Left ventricle myocardium inferior (tissue), 1 donor: ENCODE measurements around the gene RBM14. TPM values are rescaled to one million over a fixed set of nuclear protein-coding genes. Genes with fewer than 3 reads are reported as not detected.
A peak's percentile ranks its signal among the peaks of the same experiment; 100 is the strongest.
"Not testable (repeated sequence)": the region's sequence is repeated elsewhere in the genome, so short reads cannot be mapped to it uniquely, and the experiment has no call there.

ENCODE experiments used
- DNase-seq: peaks from one replicate; pipeline ENCODE4 v3.0.0-alpha.2; 2020
- H3K27ac ChIP-seq: fragments of 200-600 bp; replicated peaks from 2 replicates; pipeline ENCODE4 v1.8.0; 2021
- H3K27me3 ChIP-seq: fragments of 200-600 bp; 2 replicates; pipeline ENCODE4 v1.8.0; 2021; ENCODE audit warnings: low read depth
- H3K36me3 ChIP-seq: fragments of 200-600 bp; 2 replicates; pipeline ENCODE4 v1.8.0; 2021
- H3K4me1 ChIP-seq: fragments of 200-600 bp; 2 replicates; pipeline ENCODE4 v1.8.0; 2021
- H3K4me3 ChIP-seq: fragments of 200-600 bp; 2 replicates; pipeline ENCODE4 v1.8.0; 2021; ENCODE audit warnings: mild to moderate bottlenecking, moderate library complexity
- H3K9me3 ChIP-seq: fragments of 200-600 bp; replicated peaks from 2 replicates; pipeline ENCODE4 v1.8.0; 2021
- CTCF ChIP-seq: fragments of 200-600 bp; IDR thresholded peaks from 2 replicates; pipeline ENCODE4 v1.8.0; 2021; ENCODE audit warnings: antibody characterized with exemption, mild to moderate bottlenecking, borderline replicate concordance
- intact Hi-C: fragments of 100-400 bp; cut with micrococcal nuclease; formaldehyde crosslinking; loops from one replicate; pipeline ENCODE4 v1.11.0; 2022
- total RNA-seq: library from RNA; stranded (reverse); fragmentation: NEBNext Ultra II Directional; extraction: Animal tissue kit (Norgen Biotek cat#: 25700); gene quantifications from one replicate; pipeline ENCODE4 v1.2.1, GENCODE V29; 2021
- donor health status: DM: no; HTN: yes; CAD: no; lungs with severe emphysema.

The RBM14 gene
- total RNA-seq, 1 donor from 2014 or later, result 37.9 TPM

- no peak for DNase-seq
- TF ChIP-seq CTCF, result no peak
- no peaks in the 10 kb centered on the region for H3K4me1 ChIP-seq
- H3K27me3 ChIP-seq, result no peaks in the 10 kb centered on the region
- no peaks in the 10 kb centered on the region for H3K36me3 ChIP-seq
- H3K4me3 ChIP-seq, result no peak overlapping the region
- peaks cover 9% of the 10 kb centered on the region for H3K9me3 ChIP-seq
- intact Hi-C loops, result no loop called here
- H3K27ac ChIP-seq, result no peak overlapping the region
Measured at GRCh38 chr11:66586136-66586535, 30.3 kb upstream of the RBM14 start.

- H3K4me3 ChIP-seq, H3K27ac ChIP-seq, intact Hi-C loops, H3K9me3 ChIP-seq, H3K36me3 ChIP-seq, H3K27me3 ChIP-seq, DNase-seq: not testable (repeated sequence)
- peaks cover 19% of the 10 kb centered on the region for H3K4me1 ChIP-seq
Measured at GRCh38 chr11:66589315-66589714, 27.1 kb upstream of the RBM14 start.

GRCh38 chr11:66589996-66590675 is 26.3 kb upstream of the RBM14 start:
- intact Hi-C loops, result no loop called here
- Histone ChIP-seq H3K4me3 (no peak overlapping the region), H3K36me3 (no peaks in the 10 kb centered on the region), H3K4me1 (peaks cover 27% of the 10 kb centered on the region), H3K27ac (no peak overlapping the region), H3K9me3 (no peaks in the 10 kb centered on the region), H3K27me3 (no peaks in the 10 kb centered on the region)
- DNase-seq, result no peak
- no peak for TF ChIP-seq CTCF

- intact Hi-C loops, result no loop called here
- H3K9me3 ChIP-seq, result no peaks in the 10 kb centered on the region
- H3K36me3 ChIP-seq, result no peaks in the 10 kb centered on the region
- TF ChIP-seq CTCF, result no peak
- no peak overlapping the region for H3K4me3 ChIP-seq
- H3K27me3 ChIP-seq, result no peaks in the 10 kb centered on the region
- H3K4me1 ChIP-seq, result peaks cover 38% of the 10 kb centered on the region
- no peak for DNase-seq
- no peak overlapping the region for H3K27ac ChIP-seq
Measured at GRCh38 chr11:66591175-66591574, 25.3 kb upstream of the RBM14 start.

- DNase-seq, result peak; percentile 99
- Histone ChIP-seq H3K4me3 (peak within 1 kb of the TSS; percentile 72), H3K9me3 (no peaks in the 10 kb centered on the region), H3K36me3 (no peaks in the 10 kb centered on the region), H3K4me1 (peaks cover 39% of the 10 kb centered on the region), H3K27me3 (no peaks in the 10 kb centered on the region), H3K27ac (peak within 1 kb of the TSS; percentile 83)
- TF ChIP-seq CTCF, result peak; percentile 77
- intact Hi-C loops, result no loop called here
Measured at GRCh38 chr11:66592457-66593302, 23.8 kb upstream of the RBM14 start, which contains the start of the genes CCDC87 and CCS. TSS of gene CCDC87 (minus strand) at chr11:66593063. CDS start at chr11:66593015, 48 bp downstream. TSS of gene CCS (plus strand) at chr11:66593185. CDS start at chr11:66593262, 77 bp downstream.

- intact Hi-C loops, result no loop called here
- no peak for TF ChIP-seq CTCF
- Histone ChIP-seq H3K9me3 (no peaks in the 10 kb centered on the region), H3K27me3 (no peaks in the 10 kb centered on the region), H3K4me1 (peaks cover 39% of the 10 kb centered on the region), H3K27ac (peak overlapping the region; percentile 83), H3K4me3 (peak overlapping the region; percentile 72), H3K36me3 (no peaks in the 10 kb centered on the region)
- no peak for DNase-seq
Measured at GRCh38 chr11:66593303-66593635, 23.2 kb upstream of the RBM14 start.
